HepG2 (cell line): ENCODE results near the gene DHX16. TPM values are rescaled to one million over a fixed set of nuclear protein-coding genes. Genes with fewer than 3 reads are reported as not detected.

ENCODE experiments used
- ELF3 ChIP-seq: IDR thresholded peaks from 2 replicates; pipeline ENCODE4 v1.6.1; 2016; ENCODE audit warnings: missing genetic modification reagents, missing compliant biosample characterization
- FIP1L1 ChIP-seq: fragments of 200-400 bp; formaldehyde crosslinking; IDR thresholded peaks from 2 replicates; pipeline ENCODE4 v1.6.1; 2018; ENCODE audit warnings: low read depth, mild to moderate bottlenecking, low read length, moderate library complexity, borderline replicate concordance; ENCODE audit not compliant: insufficient read depth
- HOXA5 ChIP-seq: sonication (generic); formaldehyde crosslinking; IDR thresholded peaks from 2 replicates; pipeline ENCODE4 v1.4.0; 2020; ENCODE audit warnings: missing genetic modification reagents
- PATZ1 ChIP-seq: sonication (generic); formaldehyde crosslinking; IDR thresholded peaks from 2 replicates; pipeline ENCODE4 v1.4.0; 2020; ENCODE audit warnings: missing genetic modification reagents
- PRMT3 ChIP-seq: sonication (generic); formaldehyde crosslinking; IDR thresholded peaks from 2 replicates; pipeline ENCODE4 v1.8.1; 2022; ENCODE audit warnings: low read depth, mild to moderate bottlenecking, moderate library complexity, missing genetic modification reagents, borderline replicate concordance
- SALL1 ChIP-seq: sonication (generic); formaldehyde crosslinking; IDR thresholded peaks from 2 replicates; pipeline ENCODE4 v1.8.0; 2022; ENCODE audit warnings: mild to moderate bottlenecking, missing genetic modification reagents
- ZBTB49 ChIP-seq: sonication (generic); formaldehyde crosslinking; IDR thresholded peaks from 2 replicates; pipeline ENCODE4 v1.4.0; 2020; ENCODE audit warnings: missing genetic modification reagents, borderline replicate concordance
- ZNF782 ChIP-seq: sonication (generic); formaldehyde crosslinking; IDR thresholded peaks from 2 replicates; pipeline ENCODE4 v1.4.0; 2020; ENCODE audit warnings: missing genetic modification reagents, mild to moderate bottlenecking, borderline replicate concordance
- polyA plus RNA-seq, 8 experiments: library from polyadenylated mRNA; depleted of rRNA in 3 of 8; stranded (reverse) in 7 of 8; unstranded in 1 of 8; fragments of >200 nt; fragmentation: Illumina TruSeq in 4 of 8; extraction: Trizol in 4 of 8; gene quantifications; 2 replicates each; pipeline versions ENCODE4 v1.2.1 to v1.2.3, GENCODE V29; 2011 to 2016; ENCODE audit warnings: low read depth in 4 of 8, missing spikeins in 1 of 8, mixed read lengths in 1 of 8; ENCODE audit not compliant: insufficient read depth in 1 of 8
- total RNA-seq, 5 experiments: library from RNA; depleted of rRNA; stranded (reverse); fragments of >200 nt; fragmentation: Illumina TruSeq; extraction: Trizol; gene quantifications; 2 replicates each; pipeline ENCODE4 v1.2.3, GENCODE V29; 2016; ENCODE audit warnings: low read depth in 1 of 5

Gene DHX16
- total and polyA plus RNA-seq, 2 of the 13 experiments (the other 11 are each of a cell fraction or from before 2014, with no cell fraction given), result 57.0 to 58.5 TPM

- TF ChIP-seq FIP1L1 (no peak), HOXA5 (CRISPR knock-in tag) (peak; percentile 35; the same call in 1 of the 2 replicates), ZNF782 (CRISPR knock-in tag) (0 out of 2 replicates have a peak, but pooled peaks have one; percentile 55), PATZ1 (peak; percentile 14; the same call in 1 of the 2 replicates), SALL1 (CRISPR knock-in tag) (peak; percentile 40; the same call in 1 of the 2 replicates), PRMT3 (CRISPR knock-in tag) (no peak), ELF3 (CRISPR knock-in tag) (no peak), ZBTB49 (CRISPR knock-in tag) (no peak)
- TF ChIP-seq, all 625 proteins: peak for 46
Measured at GRCh38 chr6:30686009-30686907, 13.5 kb upstream of the DHX16 start, which contains the start of gene PPP1R18 (continued).
